Measurements from ENCODE around the gene TNFAIP3. TPM values are rescaled to one million over a fixed set of nuclear protein-coding genes. Genes with fewer than 3 reads are reported as not detected.

TNFAIP3 gene
- total and polyA plus RNA-seq, 2 of the 8 experiments (the other 6 are each of a cell fraction or from before 2014, with no cell fraction given), result 1.6 to 2.0 TPM

DNA sequence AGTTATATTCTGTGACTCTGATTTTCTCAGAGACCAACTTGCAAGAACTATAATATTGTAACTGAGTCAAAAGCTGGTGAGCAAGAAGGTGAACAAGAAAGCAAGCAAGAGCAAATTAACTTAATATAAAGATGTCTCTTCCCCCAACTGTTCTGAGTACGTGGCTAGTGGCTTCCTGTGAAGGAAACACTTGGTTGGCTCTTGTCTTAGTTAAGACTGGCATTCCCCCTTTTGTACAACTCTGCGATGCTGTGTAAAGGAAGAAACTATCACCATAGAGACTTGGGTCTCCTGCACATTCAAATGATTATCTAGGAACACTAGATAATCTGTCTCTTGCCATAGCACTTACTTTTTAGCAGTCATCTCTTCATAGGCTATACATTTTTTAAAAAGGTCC, 47.3 kb upstream of the TNFAIP3 start:
- Histone ChIP-seq H4K20me1 (replicated peaks in 1 of 2; ENCODE audit: control insufficient read depth in 1 of 2, insufficient read depth in 2 of 2, low read length in 2 of 2) (no peaks in the 10 kb centered on the region), H3K4me1 (replicated peaks in 1 of 4; ENCODE audit: control insufficient read depth in 3 of 4, insufficient read depth in 4 of 4, low read length in 3 of 4) (no peaks in the 10 kb centered on the region), H3K9me3 (ENCODE audit: insufficient read depth in 2 of 2, low read depth in 1 of 2, low read length in 1 of 2) (no peaks in the 10 kb centered on the region), H4K91ac (replicated peaks; ENCODE audit: insufficient read length, low read length) (no peak overlapping the region), H2BK15ac (ENCODE audit: low read length) (no peak overlapping the region), H3K4me3 (ENCODE audit: extremely low read depth in 1 of 4, insufficient read depth in 2 of 4, low read depth in 3 of 4, low read length in 4 of 4) (no peak overlapping the region), H3K23me2 (ENCODE audit: low read depth, low read length) (no peaks in the 10 kb centered on the region), H2BK120ac (replicated peaks; ENCODE audit: low read depth, low read length) (no peak overlapping the region), H3K27ac (ENCODE audit: low read depth, low read length) (no peak overlapping the region), H4K5ac (ENCODE audit: insufficient read length, low read depth, low read length) (no peak overlapping the region), H2BK5ac (ENCODE audit: low read depth, low read length) (no peak overlapping the region), H3K79me1 (ENCODE audit: low read depth, low read length) (no peaks in the 10 kb centered on the region), H4K8ac (ENCODE audit: extremely low read depth, insufficient read depth, low read length) (no peak overlapping the region), H3K4ac (replicated peaks; ENCODE audit: insufficient read length, low read depth, low read length) (no peak overlapping the region), H2AFZ (ENCODE audit: low read length) (no peak overlapping the region), H3K27me3 (replicated peaks in 1 of 4; ENCODE audit: control insufficient read depth in 3 of 4, extremely low read depth in 1 of 4, insufficient read depth in 3 of 4, low read length in 3 of 4) (no peaks in the 10 kb centered on the region), H2BK12ac (ENCODE audit: low read depth, low read length) (no peak overlapping the region), H2BK20ac (ENCODE audit: low read length) (no peak overlapping the region), H3K9ac (replicated peaks in 1 of 4; ENCODE audit: extremely low read depth in 1 of 4, low read depth in 3 of 4, low read length in 3 of 4) (no peak overlapping the region), H3K36me3 (ENCODE audit: control insufficient read depth in 2 of 4, insufficient read depth in 4 of 4, low read length in 3 of 4) (no peaks in the 10 kb centered on the region), H3K4me2 (ENCODE audit: insufficient read depth in 1 of 2, low read depth in 2 of 2, low read length in 2 of 2) (no peak overlapping the region), H2AK5ac (ENCODE audit: low read depth, low read length) (no peak overlapping the region), H3K79me2 (ENCODE audit: control insufficient read depth in 1 of 2, insufficient read depth in 2 of 2, low read length in 2 of 2) (no peaks in the 10 kb centered on the region), H3K23ac (ENCODE audit: insufficient read length) (no peak overlapping the region), H3K18ac (ENCODE audit: extremely low read depth, low read length) (no peak overlapping the region), H3K56ac (replicated peaks; ENCODE audit: insufficient read length, low read depth, low read length) (no peak overlapping the region), H3K14ac (ENCODE audit: insufficient read length) (no peak overlapping the region)
- 90% methylated on average over 2 of the region's 2 CpGs; no CpG with 5 or more reads in 1 of the 2 experiments for WGBS, 2 experiments (ENCODE audit: extremely low coverage in 1 of 2, insufficient coverage in 1 of 2, insufficient read length in 1 of 2, insufficient replicate concordance in 2 of 2, low coverage in 1 of 2, low lambda C conversion rate in 2 of 2, missing lambda C conversion rate in 1 of 2)
- FAIRE-seq, result no peak
- no peak for DNase-seq (ENCODE audit: low read depth in 1 of 2, low spot score in 2 of 2)
- POLR2A ChIA-PET (ENCODE audit: partially characterized antibody), result no interaction called here
- CTCF ChIA-PET (ENCODE audit: partially characterized antibody), result interaction anchor here (0.6 to 1.6 kb wide), 2 partner anchors 8 to 20 kb away, joined by 3 to 4 read pairs; no protein-coding TSS in a partner anchor
